HEK293 (cell line): ENCODE results near the gene PPT2.

ENCODE experiments used
- CTCF ChIA-PET: fragments of 350-600 bp; formaldehyde crosslinking; extraction: SDS; loops from one replicate; lab custom pipeline; 2021; ENCODE audit warnings: antibody characterized with exemption; lab: Yijun Ruan, JAX
- POLR2A ChIA-PET: fragments of 300-600 bp; formaldehyde crosslinking; extraction: SDS; loops from one replicate; lab custom pipeline; 2020; ENCODE audit warnings: antibody characterized with exemption, inconsistent platforms; lab: Yijun Ruan, JAX
- H3K27ac ChIP-seq: fragments of 200-500 bp; sonication (Bioruptor generic); 2 replicates; pipeline ENCODE4 v1.5.1; 2014; ENCODE audit warnings: low read depth, low read length, control low read depth, inconsistent platforms; ENCODE audit errors: extremely low read depth
- H3K36me3 ChIP-seq, 2 experiments: fragments of 200-500 bp in 1 of 2; sonication (Bioruptor generic) in 1 of 2; 1 replicate in 1 of 2; 2 replicates in 1 of 2; pipeline ENCODE4 v1.5.1; 2014 to 2017; ENCODE audit warnings: inconsistent platforms in 2 of 2, low read length in 2 of 2; ENCODE audit not compliant: control insufficient read depth in 2 of 2, insufficient read depth in 1 of 2
- H3K4me1 ChIP-seq: fragments of 200-500 bp; sonication (Bioruptor generic); 2 replicates; pipeline ENCODE4 v1.5.1; 2014; ENCODE audit warnings: mild to moderate bottlenecking, low read length, inconsistent platforms; ENCODE audit not compliant: control insufficient read depth, insufficient read depth
- H3K4me3 ChIP-seq: 2 replicates; pipeline ENCODE4 v1.5.1; 2011; ENCODE audit warnings: low read depth, mild to moderate bottlenecking, control low read depth, low read length, moderate library complexity
- H3K9me3 ChIP-seq: fragments of 200-500 bp; sonication (Bioruptor generic); 2 replicates; pipeline ENCODE4 v1.5.1; 2014; ENCODE audit warnings: low read depth, low read length, inconsistent platforms; ENCODE audit not compliant: control insufficient read depth, insufficient read depth
- EGR2 ChIP-seq: fragments of 450-650 bp; formaldehyde crosslinking; IDR thresholded peaks from 2 replicates; pipeline ENCODE4 v1.5.1; 2016; ENCODE audit warnings: low read depth, missing biosample characterization, missing genetic modification characterization
- GLIS2 ChIP-seq: fragments of 450-650 bp; formaldehyde crosslinking; IDR thresholded peaks from 2 replicates; pipeline ENCODE4 v1.5.1; 2016; ENCODE audit warnings: missing biosample characterization, missing genetic modification characterization
- HOXD13 ChIP-seq: sonication (generic); formaldehyde crosslinking; IDR thresholded peaks from 2 replicates; pipeline ENCODE4 v1.8.0; 2022; ENCODE audit warnings: missing genetic modification reagents, borderline replicate concordance
- KLF10 ChIP-seq: fragments of 450-650 bp; IDR thresholded peaks from 2 replicates; pipeline ENCODE4 v1.5.1; 2018; ENCODE audit warnings: missing biosample characterization, mild to moderate bottlenecking, missing genetic modification characterization
- KLF8 ChIP-seq: fragments of 450-650 bp; formaldehyde crosslinking; IDR thresholded peaks from 2 replicates; pipeline ENCODE4 v1.5.1; 2016; ENCODE audit warnings: missing biosample characterization, missing genetic modification characterization
- MYNN ChIP-seq: fragments of 450-650 bp; formaldehyde crosslinking; IDR thresholded peaks from 2 replicates; pipeline ENCODE4 v1.5.1; 2016; ENCODE audit warnings: missing biosample characterization, missing genetic modification characterization, borderline replicate concordance
- SP2 ChIP-seq: fragments of 450-650 bp; formaldehyde crosslinking; IDR thresholded peaks from 2 replicates; pipeline ENCODE4 v1.5.1; 2016; ENCODE audit warnings: missing biosample characterization, missing genetic modification characterization
- SP3 ChIP-seq: fragments of 450-650 bp; formaldehyde crosslinking; IDR thresholded peaks from 2 replicates; pipeline ENCODE4 v1.5.1; 2016; ENCODE audit warnings: missing biosample characterization, missing genetic modification characterization
- ZFHX2 ChIP-seq: fragments of 450-650 bp; formaldehyde crosslinking; conservative IDR thresholded peaks from 2 replicates; pipeline ENCODE4 v1.5.1; 2016; ENCODE audit warnings: missing biosample characterization, missing genetic modification characterization
- ZNF121 ChIP-seq: fragments of 450-650 bp; formaldehyde crosslinking; IDR thresholded peaks from 2 replicates; pipeline ENCODE4 v1.5.1; 2016; ENCODE audit warnings: missing biosample characterization, missing genetic modification characterization
- ZNF133 ChIP-seq: fragments of 450-650 bp; formaldehyde crosslinking; IDR thresholded peaks from 2 replicates; pipeline ENCODE4 v1.5.1; 2016; ENCODE audit warnings: missing biosample characterization, missing genetic modification characterization
- ZNF274 ChIP-seq, 2 experiments: fragments of 200-500 bp in 1 of 2; fragments of 450-650 bp in 1 of 2; sonication (Bioruptor generic) in 1 of 2; formaldehyde crosslinking in 1 of 2; IDR thresholded peaks; 2 replicates each; pipeline versions ENCODE4 v1.5.1 to v1.6.1; 2014 to 2016; ENCODE audit warnings: borderline replicate concordance in 1 of 2, inconsistent platforms in 1 of 2, low read length in 1 of 2, missing biosample characterization in 1 of 2, missing genetic modification characterization in 1 of 2
- ZNF561 ChIP-seq: fragments of 450-650 bp; IDR thresholded peaks from 2 replicates; pipeline ENCODE4 v1.5.1; 2018; ENCODE audit warnings: missing biosample characterization, missing genetic modification characterization, borderline replicate concordance
- ZNF629 ChIP-seq: fragments of 450-650 bp; formaldehyde crosslinking; IDR thresholded peaks from 2 replicates; pipeline ENCODE4 v1.5.1; 2017; ENCODE audit warnings: missing biosample characterization, missing genetic modification characterization
- TF ChIP-seq, protein P1 (sequence below): fragments of 450-650 bp; formaldehyde crosslinking; conservative IDR thresholded peaks from 2 replicates; pipeline ENCODE4 v1.5.1; 2016; ENCODE audit warnings: low read depth, missing biosample characterization, missing genetic modification characterization
- TF ChIP-seq, protein P2 (sequence below): fragments of 450-650 bp; formaldehyde crosslinking; IDR thresholded peaks from 2 replicates; pipeline ENCODE4 v1.5.1; 2016; ENCODE audit warnings: missing biosample characterization, missing genetic modification characterization
- TF ChIP-seq, protein P3 (sequence below): fragments of 450-650 bp; formaldehyde crosslinking; IDR thresholded peaks from 2 replicates; pipeline ENCODE4 v1.5.1; 2016; ENCODE audit warnings: missing biosample characterization, missing genetic modification characterization

Gene PPT2

DNA sequence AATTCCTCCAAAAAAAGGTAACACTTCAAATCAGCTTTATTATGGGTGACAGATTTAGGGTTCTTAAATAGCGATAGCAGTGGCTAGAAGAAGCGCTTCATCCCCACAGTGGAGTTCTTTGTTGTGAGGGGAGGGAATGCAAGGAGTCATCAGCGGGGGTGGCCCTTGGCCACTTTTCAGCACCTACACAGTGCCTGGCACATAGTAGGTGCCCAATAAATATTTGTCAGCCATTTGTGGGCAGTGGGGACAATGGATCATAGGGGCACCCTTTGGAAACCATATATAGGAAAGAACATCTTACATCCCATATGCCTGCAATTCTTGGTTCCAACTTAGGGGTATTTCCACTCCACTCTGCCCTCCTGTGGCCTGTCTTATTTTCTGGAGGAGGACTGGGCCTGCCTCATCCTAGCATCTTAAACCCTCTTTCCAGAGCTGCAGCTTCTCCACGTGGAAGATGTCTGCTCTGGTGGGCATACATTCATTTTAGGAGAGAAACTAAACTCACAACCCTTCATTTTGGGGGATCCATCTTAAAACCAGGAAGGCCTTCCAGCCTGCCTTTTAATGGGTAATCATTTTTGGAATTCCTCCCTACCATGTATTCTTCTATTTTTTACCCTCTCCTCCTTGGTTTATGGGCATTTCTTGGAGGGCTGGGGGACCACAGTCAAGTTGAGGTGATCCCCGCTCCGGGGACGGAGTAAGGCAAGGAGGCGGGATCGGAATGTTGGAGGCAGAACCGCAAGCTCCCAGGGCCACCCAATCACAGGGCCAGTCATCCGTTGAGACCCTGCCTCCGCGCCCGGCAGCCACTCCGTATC lies 41.1 kb downstream of the PPT2 start (continued):
- TF ChIP-seq, protein P1, sequence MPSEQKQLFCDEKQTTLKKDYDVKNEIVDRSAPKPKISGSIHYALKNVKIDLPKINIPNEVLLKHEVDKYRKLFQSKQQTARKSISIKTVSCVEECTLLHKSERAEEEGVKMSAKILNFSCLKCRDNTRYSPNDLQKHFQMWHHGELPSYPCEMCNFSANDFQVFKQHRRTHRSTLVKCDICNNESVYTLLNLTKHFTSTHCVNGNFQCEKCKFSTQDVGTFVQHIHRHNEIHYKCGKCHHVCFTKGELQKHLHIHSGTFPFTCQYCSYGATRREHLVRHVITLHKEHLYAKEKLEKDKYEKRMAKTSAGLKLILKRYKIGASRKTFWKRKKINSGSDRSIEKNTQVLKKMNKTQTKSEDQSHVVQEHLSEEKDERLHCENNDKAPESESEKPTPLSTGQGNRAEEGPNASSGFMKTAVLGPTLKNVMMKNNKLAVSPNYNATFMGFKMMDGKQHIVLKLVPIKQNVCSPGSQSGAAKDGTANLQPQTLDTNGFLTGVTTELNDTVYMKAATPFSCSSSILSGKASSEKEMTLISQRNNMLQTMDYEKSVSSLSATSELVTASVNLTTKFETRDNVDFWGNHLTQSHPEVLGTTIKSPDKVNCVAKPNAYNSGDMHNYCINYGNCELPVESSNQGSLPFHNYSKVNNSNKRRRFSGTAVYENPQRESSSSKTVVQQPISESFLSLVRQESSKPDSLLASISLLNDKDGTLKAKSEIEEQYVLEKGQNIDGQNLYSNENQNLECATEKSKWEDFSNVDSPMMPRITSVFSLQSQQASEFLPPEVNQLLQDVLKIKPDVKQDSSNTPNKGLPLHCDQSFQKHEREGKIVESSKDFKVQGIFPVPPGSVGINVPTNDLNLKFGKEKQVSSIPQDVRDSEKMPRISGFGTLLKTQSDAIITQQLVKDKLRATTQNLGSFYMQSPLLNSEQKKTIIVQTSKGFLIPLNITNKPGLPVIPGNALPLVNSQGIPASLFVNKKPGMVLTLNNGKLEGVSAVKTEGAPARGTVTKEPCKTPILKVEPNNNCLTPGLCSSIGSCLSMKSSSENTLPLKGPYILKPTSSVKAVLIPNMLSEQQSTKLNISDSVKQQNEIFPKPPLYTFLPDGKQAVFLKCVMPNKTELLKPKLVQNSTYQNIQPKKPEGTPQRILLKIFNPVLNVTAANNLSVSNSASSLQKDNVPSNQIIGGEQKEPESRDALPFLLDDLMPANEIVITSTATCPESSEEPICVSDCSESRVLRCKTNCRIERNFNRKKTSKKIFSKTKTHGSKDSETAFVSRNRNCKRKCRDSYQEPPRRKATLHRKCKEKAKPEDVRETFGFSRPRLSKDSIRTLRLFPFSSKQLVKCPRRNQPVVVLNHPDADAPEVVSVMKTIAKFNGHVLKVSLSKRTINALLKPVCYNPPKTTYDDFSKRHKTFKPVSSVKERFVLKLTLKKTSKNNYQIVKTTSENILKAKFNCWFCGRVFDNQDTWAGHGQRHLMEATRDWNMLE (tag by site-specific recombination), result peak; percentile 31; the same call in 1 of the 2 replicates
- no peak for TF ChIP-seq ZNF133 (tag by site-specific recombination)

DNA sequence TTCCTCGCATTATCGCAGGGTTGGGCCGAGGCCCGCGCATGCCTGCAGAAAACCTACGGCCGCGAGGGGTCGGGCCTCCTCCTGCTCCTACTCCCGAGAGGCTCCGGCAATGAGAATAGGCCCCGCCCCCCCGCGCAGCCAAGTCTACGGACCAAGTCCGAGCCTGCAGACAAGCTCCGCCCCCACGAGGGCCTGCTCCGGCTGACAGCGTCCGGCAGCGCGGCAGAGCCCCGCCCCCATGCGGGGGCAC lies 41.6 kb downstream of the PPT2 start:
- ChIA-PET CTCF (interaction anchor here (0.5 to 2.2 kb wide), 25 partner anchors 9 to 441 kb away, joined by 3 to 25 read pairs (median 5); partner anchors contain the start of genes ATF6B and HLA-DQA1), POLR2A (interaction anchor here (0.5 to 2.3 kb wide), 24 partner anchors 8 to 775 kb away, joined by 3 to 28 read pairs (median 6); partner anchors contain the start of genes AGPAT1, ATF6B, DXO and FKBPL)
- no peaks in the 10 kb centered on the region for H3K9me3 ChIP-seq
- H3K4me1 ChIP-seq, result peaks cover 4% of the 10 kb centered on the region
- H3K27ac ChIP-seq, result peak overlapping the region; percentile 97
- H3K36me3 ChIP-seq, result no peaks in the 10 kb centered on the region
- peak overlapping the region; percentile 72 for H3K4me3 ChIP-seq
- TF ChIP-seq SP3 (tag by site-specific recombination), result peak; percentile 90
- TF ChIP-seq ZNF629, result no peak
- TF ChIP-seq KLF10 (tag by site-specific recombination), result peak; percentile 97
- no peak for TF ChIP-seq ZNF121
- TF ChIP-seq SP2 (tag by site-specific recombination), result peak; percentile 98
- peak; percentile 22; the same call in 1 of the 2 replicates for TF ChIP-seq EGR2
- TF ChIP-seq ZFHX2, result 0 out of 2 replicates have a peak, but pooled peaks have one; percentile 50
- no peak for TF ChIP-seq MYNN
- TF ChIP-seq KLF8 (tag by site-specific recombination), result no peak
- TF ChIP-seq, protein P2, sequence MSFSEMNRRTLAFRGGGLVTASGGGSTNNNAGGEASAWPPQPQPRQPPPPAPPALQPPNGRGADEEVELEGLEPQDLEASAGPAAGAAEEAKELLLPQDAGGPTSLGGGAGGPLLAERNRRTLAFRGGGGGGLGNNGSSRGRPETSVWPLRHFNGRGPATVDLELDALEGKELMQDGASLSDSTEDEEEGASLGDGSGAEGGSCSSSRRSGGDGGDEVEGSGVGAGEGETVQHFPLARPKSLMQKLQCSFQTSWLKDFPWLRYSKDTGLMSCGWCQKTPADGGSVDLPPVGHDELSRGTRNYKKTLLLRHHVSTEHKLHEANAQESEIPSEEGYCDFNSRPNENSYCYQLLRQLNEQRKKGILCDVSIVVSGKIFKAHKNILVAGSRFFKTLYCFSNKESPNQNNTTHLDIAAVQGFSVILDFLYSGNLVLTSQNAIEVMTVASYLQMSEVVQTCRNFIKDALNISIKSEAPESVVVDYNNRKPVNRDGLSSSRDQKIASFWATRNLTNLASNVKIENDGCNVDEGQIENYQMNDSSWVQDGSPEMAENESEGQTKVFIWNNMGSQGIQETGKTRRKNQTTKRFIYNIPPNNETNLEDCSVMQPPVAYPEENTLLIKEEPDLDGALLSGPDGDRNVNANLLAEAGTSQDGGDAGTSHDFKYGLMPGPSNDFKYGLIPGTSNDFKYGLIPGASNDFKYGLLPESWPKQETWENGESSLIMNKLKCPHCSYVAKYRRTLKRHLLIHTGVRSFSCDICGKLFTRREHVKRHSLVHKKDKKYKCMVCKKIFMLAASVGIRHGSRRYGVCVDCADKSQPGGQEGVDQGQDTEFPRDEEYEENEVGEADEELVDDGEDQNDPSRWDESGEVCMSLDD (tag by site-specific recombination), result no peak
- TF ChIP-seq, protein P1 (tag by site-specific recombination), result no peak
- TF ChIP-seq, protein P3, sequence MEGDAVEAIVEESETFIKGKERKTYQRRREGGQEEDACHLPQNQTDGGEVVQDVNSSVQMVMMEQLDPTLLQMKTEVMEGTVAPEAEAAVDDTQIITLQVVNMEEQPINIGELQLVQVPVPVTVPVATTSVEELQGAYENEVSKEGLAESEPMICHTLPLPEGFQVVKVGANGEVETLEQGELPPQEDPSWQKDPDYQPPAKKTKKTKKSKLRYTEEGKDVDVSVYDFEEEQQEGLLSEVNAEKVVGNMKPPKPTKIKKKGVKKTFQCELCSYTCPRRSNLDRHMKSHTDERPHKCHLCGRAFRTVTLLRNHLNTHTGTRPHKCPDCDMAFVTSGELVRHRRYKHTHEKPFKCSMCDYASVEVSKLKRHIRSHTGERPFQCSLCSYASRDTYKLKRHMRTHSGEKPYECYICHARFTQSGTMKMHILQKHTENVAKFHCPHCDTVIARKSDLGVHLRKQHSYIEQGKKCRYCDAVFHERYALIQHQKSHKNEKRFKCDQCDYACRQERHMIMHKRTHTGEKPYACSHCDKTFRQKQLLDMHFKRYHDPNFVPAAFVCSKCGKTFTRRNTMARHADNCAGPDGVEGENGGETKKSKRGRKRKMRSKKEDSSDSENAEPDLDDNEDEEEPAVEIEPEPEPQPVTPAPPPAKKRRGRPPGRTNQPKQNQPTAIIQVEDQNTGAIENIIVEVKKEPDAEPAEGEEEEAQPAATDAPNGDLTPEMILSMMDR (tag by site-specific recombination), result peak; percentile 85
- TF ChIP-seq HOXD13 (CRISPR knock-in tag), result no peak
- TF ChIP-seq ZNF561, result 0 out of 2 replicates have a peak, but pooled peaks have one; percentile 90
- no peak for TF ChIP-seq ZNF274 (IDR thresholded peaks at IDR 0.05; ENCODE audit: low read length)
- TF ChIP-seq ZNF274 (tag by site-specific recombination; IDR thresholded peaks at IDR 0.05; ENCODE audit: borderline replicate concordance), result no peak
- TF ChIP-seq GLIS2 (tag by site-specific recombination), result peak; percentile 93
